HG02588 (cell line): Measurements from ENCODE around the gene FRMD1.

Experiments used
- ATAC-seq: cut with Tn5 transposase; IDR thresholded peaks from one replicate; pipeline ENCODE4 v1.9.1; 2021; ENCODE audit warnings: mild to moderate bottlenecking, moderate library complexity; ENCODE audit not compliant: unreplicated experiment

The FRMD1 gene

GRCh38 chr6:168058691-168059551, 20.1 kb downstream of the FRMD1 start:
- no peak for ATAC-seq

GRCh38 chr6:168057836-168058235, 21.2 kb downstream of the FRMD1 start:
- ATAC-seq: no peak

- ATAC-seq: no peak
These were observed 22.0 kb downstream of the FRMD1 start for GRCh38 chr6:168056892-168057527.

- no peak for ATAC-seq
These were observed 23.1 kb downstream of the FRMD1 start for GRCh38 chr6:168055696-168056489.

- no peak for ATAC-seq
These were observed 24.0 kb downstream of the FRMD1 start for GRCh38 chr6:168054765-168055560.

- no peak for ATAC-seq
These were observed 25.0 kb downstream of the FRMD1 start for GRCh38 chr6:168053957-168054471.

- no peak for ATAC-seq
These were observed 25.7 kb downstream of the FRMD1 start for GRCh38 chr6:168053086-168053956.

GRCh38 chr6:168052291-168052891, 26.6 kb downstream of the FRMD1 start:
- ATAC-seq: no peak

GRCh38 chr6:168051648-168052047, 27.4 kb downstream of the FRMD1 start:
- ATAC-seq: no peak

- no peak for ATAC-seq
These were observed 28.0 kb downstream of the FRMD1 start for GRCh38 chr6:168050881-168051586.

GRCh38 chr6:168050225-168050880, 28.7 kb downstream of the FRMD1 start:
- no peak for ATAC-seq

GRCh38 chr6:168049706-168050224, 29.2 kb downstream of the FRMD1 start:
- ATAC-seq: no peak

GRCh38 chr6:168049277-168049676, 29.7 kb downstream of the FRMD1 start:
- ATAC-seq: no peak

- ATAC-seq: no peak
These were observed 30.3 kb downstream of the FRMD1 start for GRCh38 chr6:168048724-168049025.

- ATAC-seq: no peak
These were observed 30.9 kb downstream of the FRMD1 start for GRCh38 chr6:168047841-168048723.

- ATAC-seq: no peak
These were observed 32.3 kb downstream of the FRMD1 start for GRCh38 chr6:168046696-168047095.
